GM12878 (cell line): Measurements from ENCODE around the gene SLC29A1. TPM values are rescaled to one million over a fixed set of nuclear protein-coding genes. Genes with fewer than 3 reads are reported as not detected.
A peak's percentile ranks its signal among the peaks of the same experiment; 100 is the strongest.

ENCODE experiments used
- ATAC-seq: fragments of 200-7000 bp; cut with Tn5 transposase; 3 replicates; pipeline ENCODE4 v1.9.1; 2020; ENCODE audit warnings: mild to moderate bottlenecking, moderate library complexity
- BruUV-seq: library from RNA; stranded (reverse); fragments of 400-500 nt; replicated peaks from 2 replicates; lab custom pipeline; 2021; lab: Mats Ljungman, UMichigan
- CTCF ChIA-PET: fragments of 300-600 bp; sonication (Branson Sonifier 250); formaldehyde crosslinking; extraction: SDS; loops from one replicate; lab custom pipeline; 2021; ENCODE audit warnings: inconsistent platforms; lab: Yijun Ruan, JAX
- POLR2A ChIA-PET: fragments of 350-600 bp; formaldehyde crosslinking; extraction: SDS; loops from one replicate; lab custom pipeline; 2021; ENCODE audit warnings: inconsistent platforms; lab: Charles Lee
- RAD21 ChIA-PET: fragments of 300-600 bp; sonication (Branson Sonifier 250); formaldehyde crosslinking; loops from one replicate; lab custom pipeline; 2023; ENCODE audit warnings: antibody characterized with exemption; ENCODE audit not compliant: unreplicated experiment; lab: Charles Lee
- SMC1A ChIA-PET: fragments of 300-600 bp; sonication (Branson Sonifier 250); formaldehyde crosslinking; loops from one replicate; lab custom pipeline; 2023; ENCODE audit not compliant: unreplicated experiment, uncharacterized antibody; lab: Charles Lee
- DNase-seq: peaks from one replicate; pipeline ENCODE4 v3.0.0-alpha.2; 2011; ENCODE audit warnings: low read depth, low spot score
- FAIRE-seq: peaks from 3 replicates; lab custom pipeline; 2011; peaks lifted over from hg19 to GRCh38; lab: Jason Lieb, UNC
- H2AFZ ChIP-seq: 2 replicates; pipeline ENCODE4 v1.6.0; 2011; ENCODE audit warnings: low read depth, low read length, control low read depth; ENCODE audit not compliant: control insufficient read depth
- H3K27ac ChIP-seq: 2 replicates; pipeline ENCODE4 v1.5.1; 2011; ENCODE audit warnings: control low read depth; ENCODE audit not compliant: control insufficient read depth, insufficient read depth
- H3K27me3 ChIP-seq, 2 experiments: replicated peaks in 1 of 2; 2 replicates each; pipeline versions ENCODE4 v1.6.0 to v1.6.1; 2011; ENCODE audit warnings: low read length in 1 of 2; ENCODE audit not compliant: control insufficient read depth in 2 of 2, insufficient read depth in 2 of 2
- H3K36me3 ChIP-seq, 2 experiments: 2 replicates each; pipeline ENCODE4 v1.5.1; 2011; ENCODE audit warnings: low read length in 1 of 2; ENCODE audit not compliant: control insufficient read depth in 2 of 2, insufficient read depth in 2 of 2
- H3K4me1 ChIP-seq: 2 replicates; pipeline ENCODE4 v1.6.1; 2011; ENCODE audit warnings: mild to moderate bottlenecking, low read length, moderate library complexity, mixed read lengths; ENCODE audit not compliant: control insufficient read depth, insufficient read depth
- H3K4me2 ChIP-seq: 2 replicates; pipeline ENCODE4 v1.6.0; 2011; ENCODE audit warnings: control low read depth; ENCODE audit not compliant: control insufficient read depth, insufficient read depth
- H3K4me3 ChIP-seq: fragments of 200-600 bp; sonication (generic); 2 replicates; pipeline ENCODE4 v1.5.1; 2016
- H3K79me2 ChIP-seq: 2 replicates; pipeline ENCODE4 v1.6.0; 2011; ENCODE audit warnings: low read length; ENCODE audit not compliant: control insufficient read depth, insufficient read depth
- H3K9ac ChIP-seq: 2 replicates; pipeline ENCODE4 v1.8.0; 2011; ENCODE audit warnings: low read length, control low read depth, mixed read lengths; ENCODE audit not compliant: control insufficient read depth, insufficient read depth
- H3K9me3 ChIP-seq: replicated peaks from 3 replicates; pipeline ENCODE4 v1.5.1; 2011; ENCODE audit warnings: mild to moderate bottlenecking, low read length; ENCODE audit not compliant: control insufficient read depth, insufficient read depth
- H4K20me1 ChIP-seq: 2 replicates; pipeline ENCODE4 v1.6.0; 2011; ENCODE audit not compliant: control insufficient read depth, insufficient read depth
- CBFB ChIP-seq: IDR thresholded peaks from 2 replicates; pipeline ENCODE4 v1.6.1; 2016; ENCODE audit warnings: antibody characterized with exemption, low read depth
- IRF4 ChIP-seq: IDR thresholded peaks from 2 replicates; pipeline ENCODE4 v1.6.1; 2011; ENCODE audit warnings: low read depth, low read length
- NBN ChIP-seq: fragments of 450-650 bp; IDR thresholded peaks from 2 replicates; pipeline ENCODE4 v1.6.1; 2016
- NFXL1 ChIP-seq: fragments of 450-650 bp; IDR thresholded peaks from 2 replicates; pipeline ENCODE4 v1.6.1; 2017; ENCODE audit warnings: antibody characterized with exemption, mild to moderate bottlenecking, borderline replicate concordance
- POLR2AphosphoS5 ChIP-seq: IDR thresholded peaks from 2 replicates; pipeline ENCODE4 v1.6.1; 2011; ENCODE audit warnings: mild to moderate bottlenecking, low read length, inconsistent platforms
- POU2F2 ChIP-seq: IDR thresholded peaks from 3 replicates; pipeline ENCODE4 v1.6.1; 2011; ENCODE audit warnings: low read depth, mild to moderate bottlenecking, low read length, borderline replicate concordance
- ZZZ3 ChIP-seq: IDR thresholded peaks from 2 replicates; pipeline ENCODE4 v1.6.1; 2011; ENCODE audit warnings: low read depth; ENCODE audit not compliant: control insufficient read depth, insufficient read length
- whole genome bisulfite sequencing: methylation state at CpG from one replicate; pipeline ENCODE4 v1.1.6; 2016; ENCODE audit warnings: low lambda C conversion rate; ENCODE audit not compliant: insufficient replicate concordance, insufficient coverage; ENCODE audit errors: missing lambda C conversion rate; 5-methylcytosine and 5-hydroxymethylcytosine counted together
- in situ Hi-C: fragments of 300-500 bp; cut with MboI; formaldehyde crosslinking; loops from 9 replicates; pipeline ENCODE4 v1.14.3; 2018; ENCODE audit warnings: mixed read lengths
- intact Hi-C: fragments of 100-400 bp; cut with micrococcal nuclease; formaldehyde crosslinking; loops from one replicate; pipeline ENCODE4 v1.14.2; 2022; ENCODE audit not compliant: unreplicated experiment
- polyA plus RNA-seq, 11 experiments: library from polyadenylated mRNA; depleted of rRNA in 4 of 11; unstranded in 6 of 11; stranded (reverse) in 5 of 11; fragments of >200 nt; fragmentation: Nextera tagmentation in 4 of 11; fragmentation: Illumina TruSeq in 1 of 11; extraction: Ambion mirVana in 4 of 11; extraction: Trizol in 1 of 11; gene quantifications; 1 replicate in 1 of 11; 2 replicates in 10 of 11; pipeline versions ENCODE4 v1.2.1 to v1.2.3, GENCODE V29; 2011 to 2016; ENCODE audit warnings: inconsistent platforms in 2 of 11, missing spikeins in 2 of 11, low read depth in 1 of 11
- total RNA-seq, 4 experiments: library from RNA; depleted of rRNA in 3 of 4; stranded (reverse); fragments of >200 nt in 3 of 4; fragmentation: Illumina TruSeq in 1 of 4; extraction: Trizol in 1 of 4; gene quantifications; 2 replicates each; pipeline versions ENCODE4 v1.2.1 to v1.2.3, GENCODE V29; 2013 to 2021

The SLC29A1 gene
- total and polyA plus RNA-seq, 10 of the 15 experiments (the other 5 are each of a cell fraction or from before 2014, with no cell fraction given), result 10.0 to 132 (median 93.4) TPM

DNA sequence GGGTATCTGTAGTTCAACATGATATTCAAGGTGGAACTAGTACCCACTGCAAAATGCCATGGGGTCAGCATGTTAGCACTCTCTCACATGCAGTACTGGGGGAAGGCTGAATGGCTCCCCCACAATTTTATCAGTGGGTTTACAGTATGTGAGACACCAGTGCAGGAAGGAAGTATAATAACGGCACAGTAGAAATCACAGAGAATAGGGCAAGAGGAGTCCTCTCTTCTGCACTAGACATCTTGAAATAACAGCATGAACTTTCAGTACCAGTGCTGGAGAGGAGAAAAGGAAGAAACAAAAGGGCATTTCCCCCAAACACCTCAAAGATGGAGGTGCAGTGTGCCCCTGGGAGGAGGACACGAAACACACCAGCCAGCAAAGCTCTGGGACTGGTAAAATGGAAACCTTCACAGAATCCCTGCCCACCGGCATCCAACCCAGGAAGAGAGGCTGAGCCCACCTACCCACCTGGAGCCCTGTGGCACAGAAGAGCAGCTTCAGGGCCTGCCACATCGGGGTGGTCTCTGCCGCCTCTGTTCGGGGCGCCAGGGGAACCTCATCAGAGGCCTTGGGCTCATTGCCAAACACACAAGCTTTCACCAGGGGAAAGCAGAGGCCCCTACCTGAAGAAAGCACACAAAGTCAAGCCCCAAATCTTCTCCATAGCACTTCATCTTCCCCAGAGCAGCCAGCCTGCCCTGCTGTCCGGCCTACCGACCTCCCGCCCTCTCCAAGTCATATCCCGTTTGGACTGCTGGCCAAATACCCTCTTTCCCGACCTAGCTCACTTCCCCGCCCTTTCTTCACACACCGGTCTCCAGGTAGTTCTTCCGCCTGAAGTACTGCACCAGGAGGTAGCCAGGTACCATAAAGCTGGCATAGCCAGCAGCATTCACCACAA, 32.7 kb downstream of the SLC29A1 start:
- ChIA-PET POLR2A (interaction anchor here (1.0 to 10.7 kb wide), 6 partner anchors 7 to 79 kb away, joined by 3 to 131 read pairs (median 7); partner anchors contain the start of gene HSP90AB1), SMC1A (interaction anchor here (0.9 to 3.1 kb wide), 11 partner anchors 10 to 160 kb away, joined by 3 to 25 read pairs (median 5); partner anchors contain the start of genes HSP90AB1 and SLC29A1), CTCF (interaction anchor here (1.0 to 5.0 kb wide), 15 partner anchors 8 to 160 kb away, joined by 3 to 45 read pairs (median 7); partner anchors contain the start of gene HSP90AB1), RAD21 (interaction anchor here (0.6 to 4.8 kb wide), 10 partner anchors 9 to 175 kb away, joined by 3 to 28 read pairs (median 4); partner anchors contain the start of genes HSP90AB1, NFKBIE and SLC29A1)
- FAIRE-seq (no peak), DNase-seq (no peak), ATAC-seq (peak; percentile 0; the same call in 1 of the 3 replicates)
- intact Hi-C loops, result no loop called here
- H3K79me2 ChIP-seq, result peaks cover 83% of the 10 kb centered on the region
- no peaks in the 10 kb centered on the region for H3K9me3 ChIP-seq
- H2AFZ ChIP-seq, result no peak overlapping the region
- H4K20me1 ChIP-seq, result peaks cover 5% of the 10 kb centered on the region; the same call in 1 of the 2 replicates
- peak overlapping the region; percentile 99 for H3K27ac ChIP-seq
- no peaks in the 10 kb centered on the region for H3K27me3 ChIP-seq
- peaks cover 36 to 51% of the 10 kb centered on the region in 2 experiments for H3K36me3 ChIP-seq
- H3K4me3 ChIP-seq, result peak overlapping the region; percentile 77
- WGBS, result 2% methylated on average over 15 of the region's 15 CpGs
- H3K4me1 ChIP-seq, result peaks cover 50% of the 10 kb centered on the region
- H3K4me2 ChIP-seq, result peak overlapping the region; percentile 71
- peak overlapping the region; percentile 90 for H3K9ac ChIP-seq
- BruUV-seq, result no TSS peak
- TF ChIP-seq CBFB (no peak), ZZZ3 (no peak), POLR2AphosphoS5 (0 out of 2 replicates have a peak, but pooled peaks have one; percentile 3)
- in situ Hi-C loops, result no loop called here

- CTCF ChIA-PET, result interaction anchor here (1.0 to 5.0 kb wide), 14 partner anchors 9 to 160 kb away, joined by 3 to 45 read pairs (median 6); partner anchors contain the start of gene HSP90AB1
- Histone ChIP-seq H3K4me1 (peaks cover 56% of the 10 kb centered on the region), H3K27me3 (no peaks in the 10 kb centered on the region), H3K36me3 (peaks cover 36 to 46% of the 10 kb centered on the region in 2 experiments), H3K9me3 (no peaks in the 10 kb centered on the region), H3K9ac (peak overlapping the region; percentile 90), H3K4me2 (peak overlapping the region; percentile 71), H4K20me1 (peaks cover 4% of the 10 kb centered on the region; the same call in 1 of the 2 replicates), H3K79me2 (peaks cover 85% of the 10 kb centered on the region), H3K27ac (peak overlapping the region; percentile 99), H3K4me3 (peak overlapping the region; percentile 77), H2AFZ (no peak overlapping the region)
- intact Hi-C loops (no loop called here), in situ Hi-C loops (no loop called here)
- TF ChIP-seq POU2F2 (peak; percentile 6; the same call in 1 of the 3 replicates), IRF4 (0 out of 2 replicates have a peak, but pooled peaks have one; percentile 3), NFXL1 (no peak), POLR2AphosphoS5 (0 out of 2 replicates have a peak, but pooled peaks have one; percentile 2), NBN (0 out of 2 replicates have a peak, but pooled peaks have one; percentile 48)
- no peak for DNase-seq
- ATAC-seq, result no peak
- RAD21 ChIA-PET, result interaction anchor here (0.6 to 4.8 kb wide), 9 partner anchors 8 to 176 kb away, joined by 3 to 28 read pairs (median 3); partner anchors contain the start of genes HSP90AB1, NFKBIE and SLC29A1
- BruUV-seq, result no TSS peak
- SMC1A ChIA-PET, result interaction anchor here (0.9 to 3.1 kb wide), 8 partner anchors 10 to 160 kb away, joined by 3 to 25 read pairs (median 4); partner anchors contain the start of gene HSP90AB1
- POLR2A ChIA-PET, result interaction anchor here (1.0 to 10.7 kb wide), 6 partner anchors 7 to 80 kb away, joined by 3 to 131 read pairs (median 7); partner anchors contain the start of gene HSP90AB1
- WGBS, result 2% methylated on average over 12 of the region's 12 CpGs
- FAIRE-seq, result no peak
Measured at GRCh38 chr6:44256775-44257024, 33.3 kb downstream of the SLC29A1 start.
